ENCODE data around the gene GSS.

- TF ChIP-seq CTCF (conservative IDR thresholded peaks at IDR 0.05; ENCODE audit: low read depth, low read length) = no peak
- TF ChIP-seq EZH2 (IDR thresholded peaks at IDR 0.05; ENCODE audit: low read length, unreplicated experiment) = no peak
- no peak for TF ChIP-seq EZH2phosphoT487 (IDR thresholded peaks at IDR 0.05; ENCODE audit: borderline replicate concordance, low read length)
Measured at GRCh38 chr20:34994509-34995131, 39.0 kb upstream of the GSS start.
